Measurements from ENCODE around the gene DNAJC18.

GRCh38 chr5:139468421-139468931 is 29.2 kb upstream of the DNAJC18 start:
- TF ChIP-seq EZH2 (IDR thresholded peaks at IDR 0.05; ENCODE audit: insufficient read depth, poor library complexity, severe bottlenecking) = no peak
- TF ChIP-seq EZH2phosphoT487 (IDR thresholded peaks at IDR 0.05; ENCODE audit: insufficient read depth, low read depth) = no peak

All from GM23248 (cell line).